Mesendoderm (in vitro differentiated cells): ENCODE measurements around the gene PROB1.

Source experiments
- DNase-seq: peaks from one replicate; pipeline ENCODE4 v3.0.0; 2013
- H2AK5ac ChIP-seq: 2 replicates; pipeline ENCODE4 v1.6.1; 2013; ENCODE audit warnings: low read length, inconsistent platforms
- H2BK120ac ChIP-seq: 2 replicates; pipeline ENCODE4 v1.6.1; 2013; ENCODE audit warnings: low read depth, mild to moderate bottlenecking, low read length, moderate library complexity, mixed read lengths
- H2BK15ac ChIP-seq: replicated peaks from 2 replicates; pipeline ENCODE4 v1.6.1; 2013; ENCODE audit warnings: low read depth, mild to moderate bottlenecking, moderate library complexity
- H2BK5ac ChIP-seq: 2 replicates; pipeline ENCODE4 v1.6.1; 2013; ENCODE audit warnings: low read length, inconsistent platforms
- H3K18ac ChIP-seq: 2 replicates; pipeline ENCODE4 v1.6.1; 2013; ENCODE audit warnings: mild to moderate bottlenecking, low read length, mixed read lengths
- H3K23ac ChIP-seq: one replicate; pipeline ENCODE4 v1.6.1; 2013; ENCODE audit warnings: low read length
- H3K27ac ChIP-seq: 2 replicates; pipeline ENCODE4 v1.5.1; 2013; ENCODE audit warnings: low read depth, mild to moderate bottlenecking, inconsistent platforms, low read length, moderate library complexity
- H3K27me3 ChIP-seq: 2 replicates; pipeline ENCODE4 v1.6.1; 2013; ENCODE audit warnings: low read length, control low read depth, mild to moderate bottlenecking, inconsistent platforms; ENCODE audit not compliant: insufficient read depth, poor library complexity
- H3K36me3 ChIP-seq: 2 replicates; pipeline ENCODE4 v1.6.1; 2013; ENCODE audit warnings: low read length, inconsistent platforms; ENCODE audit not compliant: control insufficient read depth, insufficient read depth
- H3K4ac ChIP-seq: one replicate; pipeline ENCODE4 v1.6.1; 2013; ENCODE audit warnings: low read depth, mild to moderate bottlenecking, low read length, moderate library complexity
- H3K4me1 ChIP-seq: 2 replicates; pipeline ENCODE4 v1.6.1; 2013; ENCODE audit warnings: low read depth, low read length, inconsistent platforms; ENCODE audit not compliant: control insufficient read depth
- H3K4me2 ChIP-seq: 2 replicates; pipeline ENCODE4 v1.6.1; 2013; ENCODE audit warnings: low read length
- H3K4me3 ChIP-seq: 2 replicates; pipeline ENCODE4 v1.5.1; 2013; ENCODE audit warnings: mild to moderate bottlenecking, low read length
- H3K56ac ChIP-seq: one replicate; pipeline ENCODE4 v1.6.1; 2013; ENCODE audit warnings: low read length
- H3K79me1 ChIP-seq: 2 replicates; pipeline ENCODE4 v1.6.1; 2013; ENCODE audit warnings: low read length, inconsistent platforms
- H3K79me2 ChIP-seq: 2 replicates; pipeline ENCODE4 v1.6.1; 2013; ENCODE audit warnings: mild to moderate bottlenecking, low read length; ENCODE audit not compliant: control insufficient read depth, insufficient read depth
- H3K9ac ChIP-seq: 2 replicates; pipeline ENCODE4 v1.6.1; 2013; ENCODE audit warnings: low read length, inconsistent platforms
- H4K5ac ChIP-seq: one replicate; pipeline ENCODE4 v1.6.1; 2013; ENCODE audit warnings: low read length
- H4K8ac ChIP-seq: one replicate; pipeline ENCODE4 v1.6.1; 2013; ENCODE audit warnings: low read depth, mild to moderate bottlenecking, control low read depth, low read length, moderate library complexity
- WGBS: extraction: QIAGEN DNeasy Blood & Tissue Kit; methylation state at CpG from one replicate; pipeline ENCODE4 v1.1.7; 2013; ENCODE audit warnings: low lambda C conversion rate, missing lambda C conversion rate; ENCODE audit not compliant: insufficient coverage; ENCODE audit errors: extremely low coverage; 5-methylcytosine and 5-hydroxymethylcytosine counted together

The PROB1 gene

DNA sequence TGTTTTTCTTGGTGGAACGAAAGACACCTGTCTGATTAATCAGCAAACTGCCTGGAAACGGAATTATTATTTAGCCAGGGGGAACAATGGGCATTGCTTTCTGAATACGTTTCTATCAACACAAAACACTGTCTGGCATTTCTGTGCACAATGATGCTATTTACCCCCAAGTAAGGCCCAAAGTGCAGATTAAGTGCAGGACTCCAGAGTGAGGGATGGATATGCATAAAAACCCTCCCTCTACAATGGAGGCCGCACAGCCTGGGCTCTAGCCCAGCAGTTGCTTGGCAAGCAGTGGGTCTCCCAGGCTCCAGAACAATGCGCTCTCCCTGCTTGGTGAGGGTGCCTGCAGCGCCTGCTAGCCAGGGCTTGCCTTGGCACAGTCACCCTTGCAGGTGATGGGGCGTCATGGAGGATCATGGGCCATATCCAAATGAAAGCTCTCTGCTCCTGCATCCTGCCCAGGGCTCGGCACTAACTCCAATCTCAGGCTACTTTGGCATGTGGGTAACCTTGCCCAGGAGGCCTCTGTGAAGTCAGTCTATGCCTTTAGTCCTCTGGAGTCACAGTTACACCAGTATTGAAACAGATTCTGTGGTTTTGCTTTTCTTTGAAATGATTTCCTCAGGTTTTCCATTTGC lies 20.4 kb upstream of the PROB1 start:
- no peaks in the 10 kb centered on the region for H3K27me3 ChIP-seq
- no peaks in the 10 kb centered on the region for H3K4me1 ChIP-seq
- no peak overlapping the region for H3K56ac ChIP-seq
- no peak overlapping the region for H2BK15ac ChIP-seq
- no peak overlapping the region for H3K18ac ChIP-seq
- no peak overlapping the region for H2BK120ac ChIP-seq
- no peak overlapping the region for H3K23ac ChIP-seq
- H2BK5ac ChIP-seq: no peak overlapping the region
- WGBS: no CpG with 5 or more reads among the region's 8 CpGs
- no peaks in the 10 kb centered on the region for H3K79me1 ChIP-seq
- H3K27ac ChIP-seq: no peak overlapping the region
- no peak overlapping the region for H4K8ac ChIP-seq
- peaks cover 2% of the 10 kb centered on the region for H3K36me3 ChIP-seq
- no peak overlapping the region for H4K5ac ChIP-seq
- no peak overlapping the region for H3K4ac ChIP-seq
- no peak for DNase-seq
- no peak overlapping the region for H3K4me2 ChIP-seq
- no peak overlapping the region for H3K9ac ChIP-seq
- no peaks in the 10 kb centered on the region for H3K79me2 ChIP-seq
- H2AK5ac ChIP-seq: no peak overlapping the region
- H3K4me3 ChIP-seq: no peak overlapping the region

DNA sequence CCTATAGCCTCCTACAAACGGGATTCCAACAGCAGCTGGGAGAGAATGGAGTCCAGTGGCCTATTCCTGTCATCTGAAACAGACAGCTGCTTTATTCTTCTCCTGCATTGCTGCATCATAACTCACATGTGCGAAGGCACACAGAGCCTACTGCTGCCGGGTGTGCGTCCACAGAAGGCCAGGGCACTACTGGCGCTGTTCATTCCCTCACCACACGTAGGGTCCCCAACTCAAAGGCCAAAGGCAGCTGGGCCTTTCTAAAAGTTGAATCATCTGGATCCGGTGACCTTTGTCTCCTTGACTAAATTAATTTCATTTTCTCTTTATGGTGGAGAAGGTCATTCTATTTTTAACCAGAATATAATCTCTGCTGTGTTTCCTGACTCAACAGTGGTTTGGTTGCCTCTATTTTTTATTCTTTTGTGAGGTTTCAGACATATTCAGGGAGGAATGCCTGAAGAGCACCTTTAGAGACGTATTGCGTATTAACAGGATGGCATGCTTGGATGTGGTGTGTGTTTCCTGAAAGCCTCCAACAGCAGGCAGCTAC lies 19.8 kb upstream of the PROB1 start:
- Histone ChIP-seq H2BK5ac (no peak overlapping the region), H2BK15ac (no peak overlapping the region), H3K4me2 (no peak overlapping the region), H3K9ac (no peak overlapping the region), H3K27me3 (no peaks in the 10 kb centered on the region), H2BK120ac (no peak overlapping the region), H3K36me3 (peaks cover 2% of the 10 kb centered on the region), H3K79me1 (no peaks in the 10 kb centered on the region), H3K56ac (no peak overlapping the region), H3K18ac (no peak overlapping the region), H3K4ac (no peak overlapping the region), H4K8ac (no peak overlapping the region), H3K4me3 (no peak overlapping the region), H3K79me2 (no peaks in the 10 kb centered on the region), H3K4me1 (no peaks in the 10 kb centered on the region), H2AK5ac (no peak overlapping the region), H3K23ac (no peak overlapping the region), H3K27ac (no peak overlapping the region), H4K5ac (no peak overlapping the region)
- WGBS: no CpG with 5 or more reads among the region's 9 CpGs
- no peak for DNase-seq

DNA sequence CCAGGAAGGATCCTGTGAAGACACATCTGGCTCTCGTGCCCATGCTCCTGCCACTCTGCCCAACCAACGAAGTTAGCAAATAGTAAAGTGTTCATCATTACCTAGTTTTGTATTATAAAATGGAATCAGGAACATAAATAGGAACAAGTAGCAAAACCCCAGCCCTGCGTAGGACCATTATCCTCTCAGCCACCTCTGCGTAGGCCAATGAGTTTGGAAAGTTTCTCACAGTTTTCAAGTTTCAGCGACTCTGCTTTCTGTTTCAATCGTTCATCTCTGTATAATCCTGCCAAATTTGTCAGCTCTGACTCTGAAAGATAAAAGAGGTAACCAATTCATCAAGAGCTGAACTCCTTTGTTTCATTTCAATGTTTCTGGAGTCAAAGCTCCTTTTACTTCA lies 19.1 kb upstream of the PROB1 start:
- H3K23ac ChIP-seq: no peak overlapping the region
- no peak overlapping the region for H3K4ac ChIP-seq
- H3K4me3 ChIP-seq: no peak overlapping the region
- no peak overlapping the region for H2AK5ac ChIP-seq
- no peak overlapping the region for H3K4me2 ChIP-seq
- no peak overlapping the region for H2BK120ac ChIP-seq
- no peak overlapping the region for H3K56ac ChIP-seq
- no peak for DNase-seq
- no peak overlapping the region for H3K18ac ChIP-seq
- H3K27me3 ChIP-seq: no peaks in the 10 kb centered on the region
- no peak overlapping the region for H3K27ac ChIP-seq
- no peak overlapping the region for H3K9ac ChIP-seq
- H3K79me2 ChIP-seq: no peaks in the 10 kb centered on the region
- H3K79me1 ChIP-seq: no peaks in the 10 kb centered on the region
- no peaks in the 10 kb centered on the region for H3K4me1 ChIP-seq
- H3K36me3 ChIP-seq: peaks cover 2% of the 10 kb centered on the region
- H4K5ac ChIP-seq: no peak overlapping the region
- H2BK5ac ChIP-seq: no peak overlapping the region
- WGBS: no CpG with 5 or more reads among the region's 6 CpGs
- no peak overlapping the region for H4K8ac ChIP-seq
- no peak overlapping the region for H2BK15ac ChIP-seq

DNA sequence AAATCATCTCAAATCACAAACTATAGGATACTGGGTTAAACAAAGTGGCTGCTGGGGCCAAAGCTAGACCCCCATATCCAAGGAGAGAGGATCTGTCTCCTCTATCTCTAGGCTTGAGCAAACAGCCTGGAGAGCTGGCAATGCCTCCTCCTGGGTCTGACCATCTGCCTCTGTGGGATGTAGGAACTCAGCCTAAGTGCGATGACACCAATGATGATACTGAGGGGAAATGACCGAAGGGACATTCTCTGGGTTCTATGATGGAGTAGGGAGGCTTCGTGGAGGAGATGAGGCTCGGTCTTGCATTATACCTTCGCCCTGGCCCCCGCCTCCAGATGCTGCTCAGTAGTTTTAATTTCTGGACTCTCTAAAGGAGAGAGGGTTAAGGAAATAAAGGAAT lies 18.2 kb upstream of the PROB1 start:
- no peak overlapping the region for H2BK15ac ChIP-seq
- H3K4me1 ChIP-seq: no peaks in the 10 kb centered on the region
- H3K4me2 ChIP-seq: no peak overlapping the region
- no peak overlapping the region for H3K27ac ChIP-seq
- no peak overlapping the region for H2BK5ac ChIP-seq
- H4K8ac ChIP-seq: no peak overlapping the region
- H3K23ac ChIP-seq: no peak overlapping the region
- no peak overlapping the region for H3K4me3 ChIP-seq
- no peak overlapping the region for H3K56ac ChIP-seq
- H3K79me2 ChIP-seq: no peaks in the 10 kb centered on the region
- no peak overlapping the region for H2BK120ac ChIP-seq
- no peak overlapping the region for H3K4ac ChIP-seq
- no peak overlapping the region for H3K9ac ChIP-seq
- H4K5ac ChIP-seq: no peak overlapping the region
- peaks cover 2% of the 10 kb centered on the region for H3K36me3 ChIP-seq
- no peak overlapping the region for H3K18ac ChIP-seq
- WGBS: no CpG with 5 or more reads among the region's 6 CpGs
- H2AK5ac ChIP-seq: no peak overlapping the region
- H3K79me1 ChIP-seq: no peaks in the 10 kb centered on the region
- no peak for DNase-seq
- no peaks in the 10 kb centered on the region for H3K27me3 ChIP-seq

DNA sequence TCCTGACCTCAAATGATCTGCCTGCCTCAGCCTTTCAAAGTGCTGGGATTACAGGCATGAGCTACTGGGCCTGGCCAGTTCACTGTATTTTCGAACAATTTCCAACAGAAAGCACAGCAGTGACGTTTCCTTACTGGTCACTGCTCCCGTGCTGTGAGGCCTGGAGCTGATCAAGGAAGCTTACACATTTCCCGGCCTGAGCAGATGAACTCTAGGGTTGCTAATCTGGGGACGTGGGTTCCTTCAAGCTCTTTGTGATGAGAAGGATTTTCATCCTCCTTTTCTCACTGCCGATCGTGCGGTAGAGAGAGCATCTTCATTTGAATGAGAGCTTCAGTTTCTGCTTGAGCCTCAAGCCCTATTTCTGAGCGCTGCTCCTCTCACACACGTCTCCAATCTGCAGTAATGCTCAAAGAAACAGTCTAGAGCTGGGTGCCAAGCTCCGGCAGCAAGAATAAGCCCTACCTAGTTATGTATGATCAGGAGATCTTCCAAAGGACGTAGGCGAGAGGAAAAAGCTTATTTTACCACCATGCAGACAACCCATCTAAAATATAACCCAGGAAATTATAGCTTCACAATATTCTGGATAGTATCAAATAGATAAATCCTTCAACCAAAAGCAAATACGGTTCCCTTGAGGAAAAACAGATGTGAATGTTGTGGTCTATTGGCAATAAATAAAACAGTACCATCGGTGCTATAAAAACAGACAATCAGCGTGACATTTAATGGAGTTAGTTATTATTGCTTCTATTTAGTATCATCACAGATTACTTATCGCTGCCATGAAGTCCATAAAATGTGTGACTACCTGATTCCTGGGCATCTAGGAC lies 16.3 kb upstream of the PROB1 start:
- Histone ChIP-seq H3K4ac (no peak overlapping the region), H3K27ac (no peak overlapping the region), H4K5ac (no peak overlapping the region), H2AK5ac (no peak overlapping the region), H3K18ac (no peak overlapping the region), H3K27me3 (no peaks in the 10 kb centered on the region), H3K79me2 (no peaks in the 10 kb centered on the region), H3K79me1 (no peaks in the 10 kb centered on the region), H2BK120ac (no peak overlapping the region), H3K23ac (no peak overlapping the region), H3K4me2 (no peak overlapping the region), H3K4me3 (no peak overlapping the region), H3K56ac (no peak overlapping the region), H3K36me3 (peaks cover 2% of the 10 kb centered on the region), H3K9ac (no peak overlapping the region), H2BK15ac (no peak overlapping the region), H3K4me1 (no peaks in the 10 kb centered on the region), H2BK5ac (no peak overlapping the region), H4K8ac (no peak overlapping the region)
- no peak for DNase-seq
- WGBS: no CpG with 5 or more reads among the region's 17 CpGs
